ENCODE data around the gene PRMT2.

- TF ChIP-seq POLR2A (IDR thresholded peaks at IDR 0.05; ENCODE audit: extremely low read depth, insufficient read length): no peak
- TF ChIP-seq MAX (IDR thresholded peaks at IDR 0.05; ENCODE audit: low read depth, low read length): no peak
- TF ChIP-seq CTCF (IDR thresholded peaks at IDR 0.05; ENCODE audit: low read depth, low read length): no peak
- no peak for TF ChIP-seq MYC (IDR thresholded peaks at IDR 0.05; ENCODE audit: low read depth, low read length)
Observed at GRCh38 chr21:46662765-46663500, 27.5 kb downstream of the PRMT2 start.

Data from NB4 (cell line).